Urinary bladder (tissue), 4 donors: ENCODE data around the gene CCDC172. TPM values are rescaled to one million over a fixed set of nuclear protein-coding genes. Genes with fewer than 3 reads are reported as not detected.

Source experiments
- DNase-seq: peaks from one replicate; pipeline ENCODE4 v3.0.0-alpha.2; 2015; ENCODE audit errors: extremely low spot score
- H3K27ac ChIP-seq: one replicate; pipeline ENCODE4 v1.5.1; 2013; ENCODE audit warnings: low read depth, mild to moderate bottlenecking, moderate library complexity
- H3K36me3 ChIP-seq: one replicate; pipeline ENCODE4 v1.6.1; 2013; ENCODE audit warnings: mild to moderate bottlenecking, moderate library complexity; ENCODE audit not compliant: insufficient read depth
- H3K4me1 ChIP-seq: one replicate; pipeline ENCODE4 v1.6.1; 2013; ENCODE audit warnings: mild to moderate bottlenecking, moderate library complexity; ENCODE audit not compliant: insufficient read depth
- H3K4me3 ChIP-seq: one replicate; pipeline ENCODE4 v1.5.1; 2013; ENCODE audit warnings: low read depth, low read length
- WGBS: extraction: QIAGEN DNeasy Blood & Tissue Kit; methylation state at CpG from one replicate; pipeline ENCODE4 v1.1.7; 2013; 5-methylcytosine and 5-hydroxymethylcytosine counted together
- polyA plus RNA-seq: library from polyadenylated mRNA; stranded (reverse); fragments of 200-250 nt; gene quantifications from one replicate; pipeline ENCODE4 v1.2.3, GENCODE V29; 2013
- total RNA-seq: library from RNA; depleted of rRNA; stranded (reverse); fragments of >200 nt; gene quantifications from one replicate; pipeline ENCODE4 v1.2.3, GENCODE V29; 2014
- donor health status: healthy with polysubstance abuse.
- donor health status: healthy.

The CCDC172 gene
- total and polyA plus RNA-seq, 2 donors = not detected

DNA sequence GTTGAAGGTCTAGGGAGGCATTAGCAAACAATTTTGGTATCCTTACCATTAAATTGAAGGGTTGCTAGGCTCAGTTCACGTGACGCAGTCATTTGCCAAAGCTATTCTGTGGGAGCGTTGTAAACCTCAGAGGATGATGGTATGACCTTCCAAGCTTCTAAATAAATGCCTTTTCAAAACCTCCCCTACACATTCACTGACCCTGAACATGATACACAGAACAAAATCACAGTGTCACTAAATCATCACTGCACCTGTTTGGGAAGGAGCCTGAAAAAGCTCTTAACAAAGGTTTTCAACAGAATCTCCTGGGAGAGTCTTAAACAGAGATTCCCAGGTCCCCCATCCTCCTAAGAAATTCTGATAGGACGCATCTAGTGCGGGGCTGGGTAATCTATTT is 13.2 kb upstream of the CCDC172 start:
- DNase-seq = no peak
- WGBS = 95% methylated on average over 5 of the region's 5 CpGs
- Histone ChIP-seq H3K4me1 (no peaks in the 10 kb centered on the region), H3K36me3 (no peaks in the 10 kb centered on the region), H3K4me3 (no peak overlapping the region), H3K27ac (no peak overlapping the region)

DNA sequence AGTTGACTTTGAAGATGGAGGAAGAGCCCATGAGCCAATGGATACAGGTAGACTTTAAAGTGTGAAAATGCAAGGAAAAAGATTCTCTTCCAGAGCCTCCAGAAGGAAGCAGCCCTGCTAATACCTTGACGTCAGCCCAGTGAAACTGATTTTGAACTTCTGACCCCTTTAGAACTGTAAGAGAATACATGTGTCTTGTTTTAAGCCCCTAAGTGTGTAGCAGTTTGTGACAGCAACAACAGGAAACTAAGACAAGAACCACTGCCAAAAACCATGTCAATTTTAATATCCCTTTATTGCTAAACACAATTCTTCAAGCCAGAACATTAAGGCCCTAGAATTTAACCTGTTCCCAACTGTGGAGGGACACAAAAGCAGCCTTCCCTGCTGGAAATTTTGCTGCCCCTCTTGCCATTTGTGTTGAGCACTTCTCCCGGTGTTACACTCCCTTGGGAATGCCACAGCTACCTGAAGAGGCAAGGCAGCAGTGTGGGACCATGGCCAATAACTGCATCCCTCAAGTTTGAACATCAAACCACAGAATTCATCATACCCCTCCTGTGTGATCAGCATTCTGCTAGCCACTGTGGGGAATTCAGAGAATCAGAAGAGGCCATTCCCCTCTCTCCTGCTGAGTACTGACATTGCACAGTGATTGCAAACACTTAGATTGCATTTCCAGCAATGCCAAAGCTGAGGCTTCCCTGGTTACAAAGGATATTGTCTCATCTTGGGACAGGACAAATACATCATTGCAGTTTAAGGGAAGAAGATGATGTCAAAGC is 12.3 kb upstream of the CCDC172 start:
- H3K36me3 ChIP-seq = no peaks in the 10 kb centered on the region
- H3K4me3 ChIP-seq = no peak overlapping the region
- H3K4me1 ChIP-seq = no peaks in the 10 kb centered on the region
- no peak for DNase-seq
- H3K27ac ChIP-seq = no peak overlapping the region
- WGBS = 66% methylated on average over 2 of the region's 2 CpGs

DNA sequence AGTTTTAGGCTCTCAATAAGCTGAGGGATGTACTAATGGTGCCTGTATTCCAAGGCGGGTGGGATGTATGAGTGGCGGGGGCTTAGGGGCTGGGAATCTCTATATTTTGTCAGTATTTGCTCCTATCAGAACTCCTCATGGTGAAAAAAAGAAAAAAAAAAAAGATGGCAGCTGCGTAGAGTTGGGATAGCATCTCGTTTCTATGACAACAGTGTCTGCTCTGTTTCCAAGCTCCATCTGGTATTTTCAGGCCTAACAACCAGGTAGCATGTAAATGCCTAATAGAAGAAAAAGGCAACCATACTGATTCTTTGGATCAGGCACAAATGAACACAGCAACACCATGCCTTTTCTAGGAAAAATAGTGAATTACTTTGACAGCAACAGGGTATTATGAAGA is 11.7 kb upstream of the CCDC172 start:
- no peaks in the 10 kb centered on the region for H3K4me1 ChIP-seq
- H3K36me3 ChIP-seq = no peaks in the 10 kb centered on the region
- no peak overlapping the region for H3K27ac ChIP-seq
- DNase-seq = no peak
- WGBS = 92% methylated on average over 4 of the region's 4 CpGs
- H3K4me3 ChIP-seq = no peak overlapping the region

DNA sequence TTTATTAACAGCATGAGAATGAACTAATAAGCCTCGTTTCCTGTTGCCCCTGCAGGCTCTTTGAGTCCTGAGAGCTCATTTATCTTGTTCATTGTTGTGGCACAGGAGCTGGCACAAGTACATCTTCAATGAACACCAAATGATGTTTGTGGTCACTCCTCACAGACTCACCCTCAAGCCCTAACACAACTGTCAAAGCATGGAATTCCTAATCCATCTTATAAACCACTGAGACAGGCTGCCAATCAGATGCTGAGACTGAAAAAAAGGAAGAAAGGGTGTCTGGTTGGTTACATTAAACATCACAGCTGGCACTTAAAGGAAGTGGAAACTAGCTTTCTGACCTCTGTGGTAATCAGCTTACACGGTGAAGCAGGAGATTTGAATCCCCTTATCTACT is 7.7 kb upstream of the CCDC172 start:
- no peaks in the 10 kb centered on the region for H3K4me1 ChIP-seq
- WGBS = 36% methylated on average over 2 of the region's 2 CpGs
- no peak overlapping the region for H3K4me3 ChIP-seq
- DNase-seq = no peak
- no peaks in the 10 kb centered on the region for H3K36me3 ChIP-seq
- H3K27ac ChIP-seq = no peak overlapping the region

DNA sequence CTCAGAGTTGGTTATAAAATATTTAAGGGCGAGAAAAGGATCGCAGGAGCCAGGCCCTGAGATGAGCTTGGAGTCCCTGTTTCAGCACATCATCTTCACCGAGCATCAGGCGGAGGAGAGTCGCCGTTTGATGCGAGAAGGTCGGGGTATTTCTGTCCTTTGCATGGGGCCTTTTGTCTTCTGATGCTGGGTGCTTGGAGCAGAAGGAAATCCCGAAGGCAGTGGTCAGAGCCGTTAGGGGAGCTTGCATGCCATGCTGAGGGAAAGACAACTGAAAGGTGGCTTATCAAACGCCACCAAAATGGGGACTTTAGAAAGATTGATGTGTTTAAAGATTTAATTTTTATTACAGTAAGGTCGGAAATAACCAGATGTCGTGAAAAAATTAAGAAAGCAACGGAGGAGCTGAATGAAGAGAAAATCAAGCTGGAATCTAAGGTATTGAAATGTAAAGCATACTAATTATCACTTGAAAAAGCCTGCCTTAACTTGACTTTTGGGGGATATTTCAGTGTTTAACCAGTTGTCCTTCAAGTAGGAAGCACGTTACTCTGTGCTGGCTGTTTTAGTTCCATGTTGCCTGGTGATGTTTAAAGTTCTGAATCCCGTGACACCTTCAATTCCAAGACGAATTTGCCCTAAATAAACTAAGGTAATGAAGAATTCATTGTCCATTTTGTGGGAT is 845 bp downstream of the CCDC172 start:
- Histone ChIP-seq H3K4me1 (no peaks in the 10 kb centered on the region), H3K36me3 (no peaks in the 10 kb centered on the region), H3K27ac (no peak overlapping the region), H3K4me3 (no peak overlapping the region)
- DNase-seq = no peak
- WGBS = 46% methylated on average over 17 of the region's 17 CpGs

DNA sequence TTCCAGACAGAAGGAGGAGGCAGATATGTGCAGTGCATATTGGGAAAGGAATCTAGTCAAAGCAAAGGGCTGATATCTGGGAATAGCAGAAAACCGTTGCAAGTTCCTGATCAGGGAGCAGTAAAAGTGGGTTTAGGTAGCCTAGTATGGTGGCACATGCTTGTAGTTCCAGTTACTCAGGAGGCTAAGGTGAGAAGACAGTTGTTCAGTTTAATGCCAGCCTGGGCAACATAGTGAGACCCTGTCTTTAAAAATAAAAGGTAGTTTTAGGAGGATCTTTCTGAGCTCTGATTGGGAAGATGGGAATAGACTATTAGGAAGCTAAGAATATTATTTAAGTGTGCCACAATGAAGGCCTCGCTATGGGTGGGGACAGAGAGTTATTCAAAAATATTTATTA is 1.7 kb downstream of the CCDC172 start:
- H3K27ac ChIP-seq = no peak overlapping the region
- DNase-seq = no peak
- no peaks in the 10 kb centered on the region for H3K36me3 ChIP-seq
- 77% methylated on average over 2 of the region's 2 CpGs for WGBS
- no peak overlapping the region for H3K4me3 ChIP-seq
- no peaks in the 10 kb centered on the region for H3K4me1 ChIP-seq

DNA sequence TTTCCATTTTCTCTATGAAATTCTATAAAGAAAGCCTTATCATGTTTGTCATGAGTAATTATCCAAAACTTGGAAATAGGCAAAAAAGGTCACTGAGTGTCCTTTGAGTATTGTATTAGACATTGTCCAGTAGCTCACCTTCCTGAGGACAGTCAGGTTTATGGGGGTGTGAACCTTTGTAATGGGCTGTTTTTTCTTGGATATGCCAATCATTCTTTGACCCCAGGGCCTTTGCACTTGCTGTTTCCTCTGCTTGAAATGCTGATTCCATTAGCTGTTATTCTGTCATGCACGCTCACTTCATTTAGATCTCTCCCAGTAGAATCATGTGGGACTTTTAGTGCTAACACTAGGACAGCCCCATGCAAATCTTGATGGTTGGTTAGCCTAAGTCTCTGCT is 4.9 kb downstream of the CCDC172 start:
- Histone ChIP-seq H3K27ac (no peak overlapping the region), H3K4me1 (no peaks in the 10 kb centered on the region), H3K4me3 (no peak overlapping the region), H3K36me3 (no peaks in the 10 kb centered on the region)
- WGBS = 88% methylated on average over 1 of the region's 1 CpG
- no peak for DNase-seq

DNA sequence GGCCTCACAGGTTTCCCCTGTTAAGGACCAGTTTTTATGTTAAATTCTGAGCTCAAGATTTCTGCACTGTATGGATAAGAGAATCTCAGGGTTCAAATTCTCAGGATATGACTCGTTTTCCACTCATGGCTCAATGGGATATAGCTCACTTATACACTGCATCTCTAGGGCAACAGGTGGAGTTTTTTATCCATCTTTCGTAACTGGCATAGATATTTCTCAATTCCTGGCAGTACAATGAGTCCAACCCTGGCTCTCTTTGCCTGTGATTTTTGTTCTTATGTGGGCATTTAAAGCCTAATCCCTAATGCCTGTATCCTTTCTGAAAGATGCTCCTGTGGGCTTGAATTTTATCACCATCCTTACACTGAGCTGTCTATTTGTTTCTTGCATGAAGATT is 7.6 kb downstream of the CCDC172 start:
- DNase-seq = no peak
- no peaks in the 10 kb centered on the region for H3K36me3 ChIP-seq
- 67% methylated on average over 2 of the region's 2 CpGs for WGBS
- H3K27ac ChIP-seq = no peak overlapping the region
- no peaks in the 10 kb centered on the region for H3K4me1 ChIP-seq
- no peak overlapping the region for H3K4me3 ChIP-seq

DNA sequence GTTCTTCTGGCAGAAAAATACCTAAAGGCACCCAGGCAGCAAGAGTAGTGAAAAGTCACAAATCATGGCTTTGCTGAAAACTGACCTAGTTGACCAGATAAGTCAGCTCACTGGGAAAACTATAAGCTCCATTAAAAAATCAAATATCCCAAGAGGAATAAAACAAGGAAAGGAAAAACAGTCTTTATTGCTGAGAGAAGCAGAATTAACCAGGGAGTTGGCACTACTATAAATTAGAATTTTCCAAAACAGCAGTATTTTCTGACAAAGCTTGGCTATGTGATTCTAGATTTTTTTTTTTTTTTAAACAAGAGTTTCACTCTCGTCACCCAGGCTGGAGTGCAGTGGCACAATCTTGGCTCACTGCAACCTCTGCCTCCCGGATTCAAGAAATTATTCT is 12.6 kb downstream of the CCDC172 start:
- DNase-seq = no peak
- no peak overlapping the region for H3K27ac ChIP-seq
- no peaks in the 10 kb centered on the region for H3K4me1 ChIP-seq
- no peaks in the 10 kb centered on the region for H3K36me3 ChIP-seq
- WGBS = 80% methylated on average over 2 of the region's 2 CpGs
- H3K4me3 ChIP-seq = no peak overlapping the region

DNA sequence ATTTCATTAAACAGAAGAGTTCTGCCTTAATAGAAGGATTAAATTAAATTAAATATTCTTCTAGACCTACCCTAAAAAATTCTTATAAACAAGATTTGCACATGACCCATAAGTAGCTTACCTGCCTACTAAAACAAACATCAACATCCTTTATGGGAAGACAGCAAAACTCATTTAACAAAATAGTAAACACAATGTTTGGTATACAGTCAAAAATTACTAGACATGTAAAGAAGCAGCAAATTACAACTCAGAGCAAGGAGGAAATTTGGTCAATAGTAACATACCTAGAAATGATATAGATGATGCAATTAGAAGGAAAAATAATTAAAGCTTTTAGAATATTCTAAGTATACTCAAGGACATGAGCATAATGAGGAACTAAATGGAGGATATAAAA is 27.9 kb downstream of the CCDC172 start:
- no peak overlapping the region for H3K4me3 ChIP-seq
- H3K36me3 ChIP-seq = peaks cover 2% of the 10 kb centered on the region
- DNase-seq = no peak

DNA sequence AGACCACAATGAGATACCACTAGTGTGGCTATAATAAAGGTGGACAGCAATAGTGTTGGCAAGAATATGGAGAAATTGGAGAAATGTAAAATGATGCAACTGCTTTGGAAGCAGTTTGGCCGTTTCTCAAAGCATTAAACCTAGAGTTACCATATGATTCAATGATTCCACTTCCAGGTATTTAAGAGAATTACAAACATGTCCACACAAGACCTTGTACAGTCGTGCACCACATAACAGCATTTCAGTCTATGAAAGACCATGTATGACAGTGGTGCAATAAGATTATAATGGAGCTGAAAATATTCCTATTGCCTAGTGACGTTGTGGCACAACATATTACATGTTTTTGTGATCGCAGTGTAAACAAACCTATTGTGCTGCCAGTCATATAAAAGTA is 29.6 kb downstream of the CCDC172 start:
- Histone ChIP-seq H3K36me3 (peaks cover 2% of the 10 kb centered on the region), H3K4me3 (no peak overlapping the region), H3K27ac (no peak overlapping the region), H3K4me1 (no peaks in the 10 kb centered on the region)
- 75% methylated on average over 4 of the region's 4 CpGs for WGBS
- DNase-seq = no peak

More for the DNA sequence above, 27.9 kb downstream of the CCDC172 start:
- no peak overlapping the region for H3K27ac ChIP-seq
- no peaks in the 10 kb centered on the region for H3K4me1 ChIP-seq

DNA sequence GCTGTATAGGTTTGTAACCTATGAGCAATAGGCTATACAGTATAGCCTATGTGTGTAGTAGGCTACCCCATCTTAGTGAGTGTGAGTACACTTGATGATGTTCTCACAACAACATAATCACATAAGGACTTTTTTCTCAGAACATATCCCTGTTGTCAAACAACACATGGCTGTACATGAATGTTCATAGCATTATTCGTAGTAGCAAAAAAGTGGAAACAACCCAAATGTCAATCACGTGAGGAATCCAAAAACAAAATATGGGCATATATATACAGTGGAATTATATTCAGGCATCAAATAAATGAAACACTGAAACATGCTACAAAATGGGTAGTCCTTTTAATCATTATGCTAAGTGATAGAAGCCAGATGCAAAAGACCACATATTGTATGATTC is 31.1 kb downstream of the CCDC172 start:
- H3K4me3 ChIP-seq = no peak overlapping the region
- 88% methylated on average over 2 of the region's 2 CpGs for WGBS
- H3K4me1 ChIP-seq = no peaks in the 10 kb centered on the region
- DNase-seq = no peak
- H3K27ac ChIP-seq = no peak overlapping the region
- no peaks in the 10 kb centered on the region for H3K36me3 ChIP-seq

DNA sequence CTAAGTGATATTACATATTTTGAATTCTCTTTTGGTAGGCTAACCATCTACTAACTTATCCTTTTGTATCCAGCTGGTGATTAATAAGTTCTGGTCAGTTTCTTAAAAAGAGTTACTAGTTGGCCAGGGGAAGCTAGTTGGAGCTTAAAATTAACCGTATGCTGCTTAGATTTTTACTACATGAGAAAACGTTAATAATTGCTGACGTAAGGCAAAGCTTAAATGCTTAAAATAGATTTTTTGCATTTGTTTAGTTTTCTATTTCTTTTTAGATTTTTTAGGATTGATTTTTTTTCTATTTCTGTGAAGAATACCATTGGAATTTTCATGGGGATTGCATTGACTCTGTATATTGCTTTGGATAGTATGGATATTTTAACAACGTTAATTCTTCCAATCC is 32.6 kb downstream of the CCDC172 start:
- no peak for DNase-seq
- Histone ChIP-seq H3K36me3 (no peaks in the 10 kb centered on the region), H3K4me1 (no peaks in the 10 kb centered on the region), H3K27ac (no peak overlapping the region), H3K4me3 (no peak overlapping the region)
- WGBS = 82% methylated on average over 4 of the region's 4 CpGs

DNA sequence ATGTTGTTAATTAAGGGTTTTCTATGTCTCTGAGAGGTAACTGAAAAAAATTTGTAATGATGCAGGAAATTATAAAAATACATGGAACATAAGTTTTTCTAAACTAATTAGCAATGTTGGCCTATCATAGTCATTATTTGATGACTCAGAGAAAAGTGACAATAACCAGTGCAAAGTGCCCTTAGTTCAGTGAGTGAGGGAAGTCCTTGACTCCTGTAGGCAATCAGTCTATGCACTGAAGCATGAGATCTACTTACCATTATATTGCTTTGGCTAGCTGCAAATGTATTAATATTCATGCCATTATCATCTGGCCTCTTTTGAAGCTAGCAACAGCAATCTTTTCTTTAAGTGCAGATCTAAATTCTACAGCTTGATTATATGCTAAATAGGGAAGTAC is 40.6 kb downstream of the CCDC172 start:
- Histone ChIP-seq H3K4me3 (no peak overlapping the region), H3K36me3 (no peaks in the 10 kb centered on the region), H3K27ac (no peak overlapping the region), H3K4me1 (no peaks in the 10 kb centered on the region)
- DNase-seq = no peak
